IMR-90 (cell line): Measurements from ENCODE around the gene MRPS10. TPM values are rescaled to one million over a fixed set of nuclear protein-coding genes. Genes with fewer than 3 reads are reported as not detected.
A peak's percentile ranks its signal among the peaks of the same experiment; 100 is the strongest.

Experiments
- ATAC-seq: fragments of 200-7000 bp; cut with Tn5 transposase; 2 replicates; pipeline ENCODE4 v1.9.1; 2020; ENCODE audit warnings: low read depth, mild to moderate bottlenecking, moderate library complexity
- BruUV-seq: library from RNA; stranded (reverse); fragments of 400-500 nt; replicated peaks from 2 replicates; lab custom pipeline; 2021; lab: Mats Ljungman, UMichigan
- CTCF ChIA-PET: fragments of 300-600 bp; formaldehyde crosslinking; extraction: SDS; loops from one replicate; lab custom pipeline; 2021; ENCODE audit warnings: antibody characterized with exemption; lab: Yijun Ruan, JAX
- POLR2A ChIA-PET: fragments of 300-600 bp; sonication (Branson Sonifier 250); formaldehyde crosslinking; loops from one replicate; lab custom pipeline; 2022; ENCODE audit warnings: antibody characterized with exemption; ENCODE audit not compliant: unreplicated experiment; lab: Charles Lee
- DNase-seq: peaks from one replicate; pipeline ENCODE4 v3.0.0; 2013
- H2AFZ ChIP-seq: replicated peaks from 2 replicates; pipeline ENCODE3; 2013; ENCODE audit warnings: low read length, mild to moderate bottlenecking; ENCODE audit not compliant: poor library complexity
- H2AK5ac ChIP-seq: 2 replicates; pipeline ENCODE4 v1.6.1; 2013; ENCODE audit warnings: low read depth, low read length, inconsistent platforms
- H2AK9ac ChIP-seq: replicated peaks from 2 replicates; pipeline ENCODE3; 2013; ENCODE audit warnings: mild to moderate bottlenecking, low read depth, low read length, moderate library complexity; ENCODE audit not compliant: poor library complexity
- H2BK120ac ChIP-seq: 2 replicates; pipeline ENCODE4 v1.6.1; 2013; ENCODE audit warnings: low read depth, low read length, inconsistent platforms
- H2BK15ac ChIP-seq: 3 replicates; pipeline ENCODE4 v1.6.1; 2013; ENCODE audit warnings: low read depth, low read length, inconsistent platforms
- H2BK20ac ChIP-seq: 2 replicates; pipeline ENCODE4 v1.6.1; 2013; ENCODE audit warnings: low read depth, mild to moderate bottlenecking, inconsistent platforms, low read length, moderate library complexity
- H2BK5ac ChIP-seq: 2 replicates; pipeline ENCODE4 v1.6.1; 2013; ENCODE audit warnings: mild to moderate bottlenecking, low read depth, low read length, inconsistent platforms; ENCODE audit not compliant: poor library complexity, severe bottlenecking
- H3K14ac ChIP-seq: replicated peaks from 2 replicates; pipeline ENCODE4 v1.6.1; 2013; ENCODE audit warnings: low read depth, low read length, inconsistent platforms
- H3K18ac ChIP-seq: 2 replicates; pipeline ENCODE4 v1.6.1; 2013; ENCODE audit warnings: low read depth, low read length, control low read depth
- H3K23ac ChIP-seq: 2 replicates; pipeline ENCODE4 v1.6.1; 2013; ENCODE audit warnings: low read depth, low read length, inconsistent platforms
- H3K27ac ChIP-seq: 2 replicates; pipeline ENCODE4 v1.5.1; 2013; ENCODE audit warnings: mild to moderate bottlenecking, control low read depth, low read length; ENCODE audit not compliant: insufficient read depth
- H3K27me3 ChIP-seq: 2 replicates; pipeline ENCODE4 v1.6.1; 2013; ENCODE audit warnings: low read length; ENCODE audit not compliant: control insufficient read depth, insufficient read depth
- H3K36me3 ChIP-seq: 2 replicates; pipeline ENCODE4 v1.6.1; 2013; ENCODE audit warnings: low read length, mixed read lengths; ENCODE audit not compliant: control insufficient read depth, insufficient read depth
- H3K4ac ChIP-seq: 2 replicates; pipeline ENCODE4 v1.6.1; 2013; ENCODE audit warnings: low read depth, low read length, inconsistent platforms
- H3K4me1 ChIP-seq: 2 replicates; pipeline ENCODE4 v1.6.1; 2013; ENCODE audit warnings: low read length, mixed read lengths; ENCODE audit not compliant: control insufficient read depth, insufficient read depth
- H3K4me2 ChIP-seq: 2 replicates; pipeline ENCODE4 v1.6.1; 2013; ENCODE audit warnings: low read depth, mild to moderate bottlenecking, control low read depth, low read length, moderate library complexity
- H3K4me3 ChIP-seq: 2 replicates; pipeline ENCODE4 v1.5.1; 2013; ENCODE audit warnings: low read depth, mild to moderate bottlenecking, control low read depth, low read length, moderate library complexity; ENCODE audit not compliant: insufficient read depth
- H3K56ac ChIP-seq: 2 replicates; pipeline ENCODE4 v1.6.1; 2013; ENCODE audit warnings: low read length, inconsistent platforms; ENCODE audit not compliant: insufficient read depth; ENCODE audit errors: extremely low read depth
- H3K79me1 ChIP-seq, 2 experiments: 2 replicates each; pipeline ENCODE4 v1.6.1; 2013; ENCODE audit warnings: low read length in 2 of 2, inconsistent platforms in 1 of 2, low read depth in 1 of 2
- H3K9ac ChIP-seq: 2 replicates; pipeline ENCODE4 v1.6.1; 2013; ENCODE audit warnings: low read depth, low read length, control low read depth
- H3K9me1 ChIP-seq: 2 replicates; pipeline ENCODE4 v1.6.1; 2013; ENCODE audit warnings: low read length, inconsistent platforms; ENCODE audit not compliant: insufficient read depth
- H3K9me3 ChIP-seq: 2 replicates; pipeline ENCODE4 v1.6.1; 2013; ENCODE audit warnings: low read length; ENCODE audit not compliant: control insufficient read depth, insufficient read depth
- H4K20me1 ChIP-seq: 2 replicates; pipeline ENCODE4 v1.6.1; 2013; ENCODE audit warnings: low read length, inconsistent platforms; ENCODE audit not compliant: insufficient read depth
- H4K5ac ChIP-seq: 2 replicates; pipeline ENCODE4 v1.6.1; 2013; ENCODE audit warnings: mild to moderate bottlenecking, low read depth, low read length, control low read depth
- H4K8ac ChIP-seq, 2 experiments: 2 replicates each; pipeline ENCODE4 v1.6.1; 2013; ENCODE audit warnings: low read depth in 2 of 2, low read length in 2 of 2, control low read depth in 1 of 2, inconsistent platforms in 1 of 2
- H4K91ac ChIP-seq: 2 replicates; pipeline ENCODE4 v1.6.1; 2013; ENCODE audit warnings: low read depth, low read length, inconsistent platforms; ENCODE audit not compliant: insufficient read depth
- CEBPB ChIP-seq: IDR thresholded peaks from 2 replicates; pipeline ENCODE4 v1.6.1; 2012; ENCODE audit warnings: low read depth, low read length, improper control_type of control experiment
- CHD1 ChIP-seq: IDR thresholded peaks from 2 replicates; pipeline ENCODE4 v1.6.1; 2012; ENCODE audit warnings: low read depth, low read length, improper control_type of control experiment
- CTCF ChIP-seq: conservative IDR thresholded peaks from 2 replicates; pipeline ENCODE4 v1.5.1; 2012; ENCODE audit warnings: mild to moderate bottlenecking, low read depth, low read length, improper control_type of control experiment
- ELK1 ChIP-seq: fragments of 150-350 bp; IDR thresholded peaks from 2 replicates; pipeline ENCODE4 v1.6.1; 2016; ENCODE audit warnings: low read depth, mild to moderate bottlenecking, low read length, moderate library complexity, borderline replicate concordance
- FOS ChIP-seq: fragments of 150-350 bp; IDR thresholded peaks from 2 replicates; pipeline ENCODE4 v1.6.1; 2016; ENCODE audit warnings: low read depth, low read length
- MAFK ChIP-seq: IDR thresholded peaks from 2 replicates; pipeline ENCODE4 v1.6.1; 2012; ENCODE audit warnings: low read depth, low read length, improper control_type of control experiment
- MAZ ChIP-seq: IDR thresholded peaks from 2 replicates; pipeline ENCODE4 v1.6.1; 2012; ENCODE audit warnings: low read depth, mild to moderate bottlenecking, low read length, improper control_type of control experiment, moderate library complexity, borderline replicate concordance
- MXI1 ChIP-seq: IDR thresholded peaks from 2 replicates; pipeline ENCODE4 v1.6.1; 2012; ENCODE audit warnings: low read depth, mild to moderate bottlenecking, low read length, moderate library complexity, borderline replicate concordance
- POLR2A ChIP-seq: IDR thresholded peaks from 2 replicates; pipeline ENCODE4 v1.6.1; 2012; ENCODE audit warnings: mild to moderate bottlenecking, low read depth, low read length
- RAD21 ChIP-seq: IDR thresholded peaks from 2 replicates; pipeline ENCODE4 v1.6.1; 2012; ENCODE audit warnings: low read length, improper control_type of control experiment
- RFX5 ChIP-seq: IDR thresholded peaks from 2 replicates; pipeline ENCODE4 v1.8.0; 2012; ENCODE audit warnings: low read depth, mild to moderate bottlenecking, low read length, moderate library complexity
- SMC3 ChIP-seq: fragments of 150-350 bp; IDR thresholded peaks from 2 replicates; pipeline ENCODE4 v1.6.1; 2016; ENCODE audit warnings: low read depth, mild to moderate bottlenecking, antibody characterized with exemption, low read length, moderate library complexity
- USF2 ChIP-seq: fragments of 150-350 bp; IDR thresholded peaks from 2 replicates; pipeline ENCODE4 v1.6.1; 2017; ENCODE audit warnings: mild to moderate bottlenecking, antibody characterized with exemption, low read length, low read depth
- WGBS, 2 experiments: methylation state at CpG; one replicate each; pipeline versions ENCODE4 v1.1.5 to v1.1.7; 2013; ENCODE audit warnings: missing lambda C conversion rate in 2 of 2; ENCODE audit not compliant: insufficient read length in 1 of 2; ENCODE audit errors: extremely low coverage in 2 of 2; 5-methylcytosine and 5-hydroxymethylcytosine counted together
- dilution Hi-C: fragments of 300-500 bp; cut with HindIII; formaldehyde crosslinking; loops from one replicate; pipeline ENCODE4 v1.14.3; 2018; ENCODE audit warnings: low sequenced_read_pairs; ENCODE audit not compliant: unreplicated experiment
- in situ Hi-C: fragments of 300-500 bp; cut with MboI; formaldehyde crosslinking; loops from 3 replicates; pipeline ENCODE4 v1.14.3; 2019; ENCODE audit warnings: low sequenced_read_pairs, inconsistent platforms, mixed read lengths
- intact Hi-C: fragments of 100-400 bp; cut with micrococcal nuclease; formaldehyde crosslinking; loops from 2 replicates; pipeline ENCODE4 v1.10.0; 2022
- polyA plus RNA-seq, 3 experiments: library from polyadenylated mRNA; depleted of rRNA; stranded (reverse); fragments of >200 nt; gene quantifications; 2 replicates each; pipeline ENCODE4 v1.2.3, GENCODE V29; 2012; ENCODE audit warnings: low replicate concordance in 1 of 3
- total RNA-seq: library from RNA; depleted of rRNA; stranded (reverse); fragments of >200 nt; gene quantifications from 2 replicates; pipeline ENCODE4 v1.2.3, GENCODE V29; 2012

The MRPS10 gene
- total and polyA plus RNA-seq, 2 of the 4 experiments (the other 2 are of a cell fraction), result 28.5 to 47.0 TPM

- in situ Hi-C loops, result no loop called here
- no TSS peak for BruUV-seq
- CTCF ChIA-PET, result no interaction called here
These were observed 41.6 kb upstream of the MRPS10 start for GRCh38 chr6:42259286-42259685.

More at GRCh38 chr6:42259286-42259685, 41.6 kb upstream of the MRPS10 start:
- Histone ChIP-seq H3K18ac (no peak overlapping the region), H3K9me1 (peaks cover 20% of the 10 kb centered on the region), H2BK15ac (no peak overlapping the region), H3K9ac (no peak overlapping the region), H2AK5ac (peak overlapping the region; percentile 32; the same call in 1 of the 2 replicates), H4K91ac (no peak overlapping the region), H4K20me1 (no peaks in the 10 kb centered on the region), H3K27me3 (no peaks in the 10 kb centered on the region), H3K79me1 (peaks cover 0 to 20% of the 10 kb centered on the region in 2 experiments; a peak in 2 of 4 replicates), H4K5ac (no peak overlapping the region), H3K56ac (no peak overlapping the region), H2BK5ac (no peak overlapping the region), H3K4me3 (no peak overlapping the region), H3K36me3 (peaks cover 34% of the 10 kb centered on the region), H3K27ac (no peak overlapping the region), H3K9me3 (no peaks in the 10 kb centered on the region), H3K14ac (no peak overlapping the region), H3K4ac (no peak overlapping the region), H2AK9ac (no peak overlapping the region), H3K4me2 (no peak overlapping the region), H2BK120ac (no peak overlapping the region), H3K23ac (no peak overlapping the region), H2BK20ac (no peak overlapping the region), H4K8ac (no peak overlapping the region), H2AFZ (no peak overlapping the region), H3K4me1 (peaks cover 15% of the 10 kb centered on the region)
- POLR2A ChIA-PET, result no interaction called here
- intact Hi-C loops (no loop called here), dilution Hi-C loops (no loop called here)
- DNase-seq, result no peak
- 92% methylated on average over 25 of the region's 31 CpGs; no CpG with 5 or more reads in 1 of the 2 experiments for WGBS, 2 experiments
- TF ChIP-seq MAFK (no peak), CEBPB (no peak), CTCF (no peak), USF2 (no peak), ELK1 (no peak), FOS (no peak), CHD1 (no peak), POLR2A (no peak), MAZ (no peak), RFX5 (no peak), SMC3 (no peak), MXI1 (no peak), RAD21 (no peak)
- ATAC-seq, result no peak
